Measurements from ENCODE around the gene HMGXB4.
"Not testable (repeated sequence)": the region's sequence is repeated elsewhere in the genome, so short reads cannot be mapped to it uniquely, and the experiment has no call there.

HMGXB4 gene, protein sequence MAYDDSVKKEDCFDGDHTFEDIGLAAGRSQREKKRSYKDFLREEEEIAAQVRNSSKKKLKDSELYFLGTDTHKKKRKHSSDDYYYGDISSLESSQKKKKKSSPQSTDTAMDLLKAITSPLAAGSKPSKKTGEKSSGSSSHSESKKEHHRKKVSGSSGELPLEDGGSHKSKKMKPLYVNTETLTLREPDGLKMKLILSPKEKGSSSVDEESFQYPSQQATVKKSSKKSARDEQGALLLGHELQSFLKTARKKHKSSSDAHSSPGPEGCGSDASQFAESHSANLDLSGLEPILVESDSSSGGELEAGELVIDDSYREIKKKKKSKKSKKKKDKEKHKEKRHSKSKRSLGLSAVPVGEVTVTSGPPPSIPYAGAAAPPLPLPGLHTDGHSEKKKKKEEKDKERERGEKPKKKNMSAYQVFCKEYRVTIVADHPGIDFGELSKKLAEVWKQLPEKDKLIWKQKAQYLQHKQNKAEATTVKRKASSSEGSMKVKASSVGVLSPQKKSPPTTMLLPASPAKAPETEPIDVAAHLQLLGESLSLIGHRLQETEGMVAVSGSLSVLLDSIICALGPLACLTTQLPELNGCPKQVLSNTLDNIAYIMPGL

DNA sequence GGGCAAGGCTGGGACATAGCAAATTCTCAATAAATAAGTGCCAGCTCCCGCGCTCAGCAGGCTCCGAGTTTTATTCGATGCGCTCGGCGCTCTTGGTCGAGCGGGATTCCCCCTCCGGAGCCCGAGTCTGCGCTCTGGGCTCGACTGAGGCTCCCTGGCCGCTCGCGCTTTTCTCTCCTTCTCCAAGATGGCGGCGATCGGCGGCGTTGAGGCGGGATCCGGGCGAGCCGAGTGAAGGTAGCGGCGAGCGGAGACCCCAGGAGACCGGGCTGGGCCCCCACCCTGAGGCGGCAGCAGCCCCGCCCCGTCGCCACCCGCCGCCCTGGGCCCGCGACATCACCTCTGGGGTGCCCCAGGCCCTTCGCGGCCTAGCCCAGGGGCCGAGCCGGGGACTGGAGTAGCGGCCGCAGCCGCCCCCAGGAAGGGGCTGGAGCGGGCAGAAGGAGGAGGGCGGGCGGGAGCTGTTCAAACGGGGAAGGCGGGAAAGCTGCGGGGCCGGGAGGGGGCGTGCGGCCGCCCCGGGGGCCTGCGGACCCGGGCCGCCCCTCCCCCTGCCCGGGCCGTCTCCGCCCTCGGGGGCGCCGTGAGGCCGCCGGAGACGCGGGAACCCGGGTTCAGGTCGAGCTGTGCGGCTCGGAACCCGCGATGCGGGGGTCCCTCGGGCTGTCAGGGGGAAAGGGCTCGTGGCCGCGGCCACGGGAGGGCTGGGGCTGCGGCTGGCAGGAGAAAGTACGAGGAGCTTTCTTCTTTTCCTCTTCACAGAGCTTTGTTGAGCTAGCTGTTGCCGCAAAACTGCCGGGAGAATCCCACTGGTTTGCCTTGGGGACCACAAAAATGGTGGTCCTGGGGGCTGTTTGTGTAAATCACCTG is at the start of gene HMGXB4:
TSS of gene HMGXB4 (plus strand) at position 173 of the 870 bp plus-strand sequence. CDS start 4,898 bp downstream, outside the sequence.
- DNase-seq (ENCODE audit: low read depth in 1 of 2, low spot score in 1 of 2): peak; percentile 74 to 79

DNA sequence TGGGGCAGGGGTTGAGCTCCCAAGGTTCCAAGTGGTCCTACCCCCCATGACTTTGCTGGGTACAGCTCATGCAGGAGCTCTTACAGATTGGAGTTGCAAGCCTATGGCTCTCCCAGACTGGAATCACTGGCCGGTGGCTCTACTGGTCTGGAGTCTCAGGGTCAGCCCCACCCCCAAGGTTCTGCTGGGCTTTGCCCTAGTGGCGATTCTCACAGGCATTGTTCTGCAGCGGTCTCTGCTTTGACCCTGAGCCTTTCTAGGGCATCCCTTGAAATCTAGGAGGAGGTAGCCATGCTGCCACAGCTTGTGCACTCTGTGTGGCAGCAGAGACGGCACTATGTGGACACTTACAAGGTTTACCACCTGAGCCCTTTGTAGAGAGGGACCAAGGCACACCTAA is 49.3 kb upstream of the HMGXB4 start:
- DNase-seq (ENCODE audit: low read depth in 1 of 2, low spot score in 1 of 2): no peak

DNA sequence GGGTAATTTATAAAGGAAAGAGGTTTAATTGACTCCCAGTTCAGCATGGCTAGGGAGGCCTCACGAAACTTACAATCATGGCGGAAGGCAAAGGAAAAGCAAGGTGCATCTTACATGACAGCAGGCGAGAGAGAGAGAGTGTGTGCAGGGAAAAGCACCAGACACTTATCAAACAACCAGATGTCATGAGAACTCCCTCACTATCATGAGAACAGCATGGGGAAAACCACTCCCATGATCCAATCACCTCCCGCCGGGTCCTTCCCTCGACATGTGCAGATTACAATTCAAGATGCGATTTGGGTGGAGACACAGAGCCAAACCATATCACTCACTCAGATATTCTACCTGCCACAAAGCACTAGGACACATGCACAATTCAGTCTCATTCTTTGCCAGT is 48.1 kb upstream of the HMGXB4 start:
- DNase-seq (ENCODE audit: low read depth in 1 of 2, low spot score in 1 of 2): no peak

DNA sequence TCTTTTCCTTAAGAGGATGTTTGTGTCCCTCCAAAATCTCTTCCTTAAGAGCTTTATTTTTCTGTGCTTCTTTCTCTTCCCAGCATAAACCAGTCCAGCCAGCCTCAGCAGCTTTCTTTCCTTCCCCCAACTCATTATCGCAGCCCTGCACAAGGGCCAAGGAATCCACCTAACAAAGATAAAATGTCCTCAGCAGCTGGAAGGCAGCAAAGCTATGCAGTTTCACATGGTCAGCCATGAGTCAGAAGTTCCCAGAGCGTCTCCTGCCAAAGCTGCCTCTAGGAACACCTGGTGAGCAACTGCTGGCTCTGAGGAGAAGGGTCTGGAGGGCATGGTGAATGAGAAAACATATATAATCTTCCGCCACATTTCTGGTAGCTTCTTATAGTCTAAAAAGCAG is 45.3 kb upstream of the HMGXB4 start:
- no peak for DNase-seq (ENCODE audit: low read depth in 1 of 2, low spot score in 1 of 2)

DNA sequence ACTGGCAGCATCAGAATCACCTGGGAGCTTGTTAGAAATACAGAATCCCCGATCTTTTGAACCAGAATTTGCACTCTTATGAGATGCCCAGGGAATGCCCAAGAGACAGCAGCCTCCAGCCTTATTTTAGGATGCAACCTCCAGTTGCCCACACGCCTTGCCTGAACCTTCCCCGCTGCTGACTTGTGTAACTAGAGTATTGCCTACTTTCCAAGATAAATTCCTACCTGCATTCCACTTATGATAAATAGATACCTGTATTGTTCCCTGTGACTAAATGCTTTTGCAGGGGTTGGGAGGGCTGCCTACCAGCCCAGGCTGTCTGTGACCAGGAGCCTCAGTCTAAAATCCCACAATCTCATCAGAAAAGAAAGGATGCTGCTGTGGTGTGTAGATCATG is 44.3 kb upstream of the HMGXB4 start:
- no peak for DNase-seq (ENCODE audit: low read depth in 1 of 2, low spot score in 1 of 2)

DNA sequence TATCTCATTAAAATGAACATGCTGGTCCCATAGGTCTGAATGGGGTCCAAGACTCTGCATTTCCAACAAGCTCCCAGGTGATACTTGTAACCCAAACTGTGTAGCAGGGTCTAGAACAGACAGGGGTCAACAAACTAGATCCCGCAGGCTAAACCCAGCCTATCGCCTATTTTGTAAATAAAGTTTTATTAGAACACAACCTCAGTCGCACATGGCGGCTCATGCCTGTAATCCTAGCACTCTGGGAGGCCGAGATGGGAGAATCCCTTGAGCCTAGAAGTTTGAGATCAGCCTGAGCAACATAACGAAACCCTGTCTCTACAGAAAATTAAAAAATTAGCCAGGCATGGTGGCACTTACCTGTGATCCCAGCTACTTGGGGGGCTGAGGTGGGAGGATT is 42.3 kb upstream of the HMGXB4 start:
- DNase-seq (ENCODE audit: low read depth in 1 of 2, low spot score in 1 of 2): no peak

DNA sequence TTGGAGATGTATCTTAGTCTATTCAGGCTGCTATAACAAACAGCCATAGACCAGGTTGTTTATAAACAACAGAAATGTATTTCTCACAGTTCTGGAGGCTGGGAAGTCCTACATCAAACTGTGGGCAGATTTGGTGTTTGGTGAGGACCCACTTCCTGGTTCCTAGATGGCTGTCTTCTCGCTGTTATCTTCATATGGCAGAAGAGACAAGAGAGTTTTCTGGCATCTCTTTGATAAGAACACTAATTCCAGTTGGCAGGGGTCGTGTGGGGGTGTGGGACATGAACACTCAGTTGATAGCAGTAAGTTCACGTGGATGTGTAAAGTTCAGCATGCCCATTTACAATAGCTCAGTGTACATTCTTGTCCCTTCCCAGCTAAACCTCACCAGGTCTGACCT is 41.3 kb upstream of the HMGXB4 start:
- DNase-seq (ENCODE audit: low read depth in 1 of 2, low spot score in 1 of 2): no peak

DNA sequence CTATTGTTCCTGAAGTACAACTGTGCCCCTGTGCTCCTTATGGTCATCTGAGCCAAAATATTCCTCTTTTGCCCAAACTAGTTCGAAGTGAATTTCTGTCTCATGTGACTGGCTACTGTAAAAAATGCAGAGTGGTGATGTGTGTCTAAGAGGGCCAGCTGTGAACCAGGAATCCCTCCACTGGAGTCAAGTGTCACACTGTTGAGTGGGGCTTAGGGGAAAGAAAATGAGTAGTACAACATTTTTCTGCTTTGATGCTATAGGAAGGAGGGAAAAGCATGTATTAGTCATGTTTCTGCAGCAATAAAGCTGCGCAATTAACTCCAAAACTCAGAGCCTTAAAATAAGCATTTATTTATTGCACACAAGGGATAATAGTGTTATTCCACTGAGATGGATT is 39.8 kb upstream of the HMGXB4 start:
- DNase-seq (ENCODE audit: low read depth in 1 of 2, low spot score in 1 of 2): no peak

DNA sequence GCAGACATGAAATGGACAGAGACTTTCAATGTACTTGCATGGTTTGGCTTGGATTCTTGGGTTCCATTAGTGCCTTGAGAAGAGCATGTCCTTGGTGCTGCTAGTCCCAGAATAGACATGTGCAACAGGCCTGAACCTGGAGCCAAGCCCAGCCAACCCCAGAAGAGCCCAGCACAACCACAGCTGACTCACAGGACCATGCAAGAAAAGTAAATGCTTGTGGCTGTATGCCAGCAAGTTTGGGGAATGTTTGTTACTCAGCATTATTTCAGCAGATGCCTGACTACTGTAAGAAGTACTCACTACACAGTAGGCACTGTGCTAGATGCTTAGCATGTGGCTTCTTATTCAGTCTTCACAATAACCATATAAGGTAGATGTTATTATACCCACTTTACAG is 39.2 kb upstream of the HMGXB4 start:
- no peak for DNase-seq (ENCODE audit: low read depth in 1 of 2, low spot score in 1 of 2)

DNA sequence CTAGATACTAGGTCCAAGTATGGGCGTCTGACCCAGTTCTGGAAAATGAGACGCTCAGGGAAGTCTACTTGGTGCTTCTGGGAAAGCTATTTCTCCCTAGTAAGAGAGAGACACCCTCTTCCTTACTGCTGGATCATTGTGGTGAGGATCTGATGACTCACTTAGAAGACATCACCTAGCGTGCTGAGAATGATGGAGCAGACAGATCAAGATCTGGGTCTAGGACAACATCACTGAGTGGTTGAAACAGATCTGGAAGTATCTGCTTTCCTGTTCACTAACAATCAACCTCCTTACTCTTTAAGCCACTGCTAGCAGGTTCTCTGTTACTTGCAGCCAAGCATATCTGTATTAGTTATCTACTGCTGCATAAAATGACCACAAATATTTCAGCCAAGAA is 38.3 kb upstream of the HMGXB4 start:
- no peak for DNase-seq (ENCODE audit: low read depth in 1 of 2, low spot score in 1 of 2)

DNA sequence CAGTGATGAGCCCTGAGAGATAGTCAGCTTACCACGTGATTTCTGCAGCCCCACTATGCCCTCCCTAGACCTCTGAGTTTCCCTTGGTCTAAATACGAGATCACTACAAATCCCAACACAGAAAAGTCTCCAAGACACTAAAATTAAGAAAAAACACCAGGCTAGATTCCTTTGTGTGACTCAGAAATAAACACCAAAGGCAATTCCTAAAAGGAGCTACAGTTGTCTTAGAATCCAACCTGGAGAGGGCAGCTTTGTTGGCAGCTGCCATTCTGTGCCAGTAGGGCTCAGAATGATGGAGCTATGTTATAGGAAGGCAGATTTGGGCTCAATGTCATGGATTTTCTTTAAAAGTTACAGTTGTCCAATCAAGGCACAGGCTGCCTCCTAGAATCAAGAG is 37.1 kb upstream of the HMGXB4 start:
- DNase-seq (ENCODE audit: low read depth in 1 of 2, low spot score in 1 of 2): no peak

DNA sequence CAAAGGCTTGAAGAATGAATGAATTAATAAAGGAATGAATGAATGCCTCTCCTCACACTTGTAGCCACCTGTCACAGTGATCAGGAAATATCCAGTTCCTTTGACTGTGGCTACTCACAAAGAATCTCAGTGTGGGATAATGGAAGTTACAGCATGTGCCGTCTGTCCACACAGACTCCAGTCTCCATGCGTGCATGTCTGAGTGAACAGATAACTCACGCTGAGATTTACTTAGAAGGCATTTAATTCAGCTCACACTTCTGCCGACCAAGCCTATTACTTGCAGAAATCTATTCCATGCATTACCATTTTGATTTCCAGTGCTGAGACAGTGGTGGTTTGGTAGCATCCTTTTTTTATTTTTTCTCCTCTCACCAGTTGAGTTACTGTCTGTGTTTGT is 32.3 kb upstream of the HMGXB4 start:
- no peak for DNase-seq (ENCODE audit: low read depth in 1 of 2, low spot score in 1 of 2)

DNA sequence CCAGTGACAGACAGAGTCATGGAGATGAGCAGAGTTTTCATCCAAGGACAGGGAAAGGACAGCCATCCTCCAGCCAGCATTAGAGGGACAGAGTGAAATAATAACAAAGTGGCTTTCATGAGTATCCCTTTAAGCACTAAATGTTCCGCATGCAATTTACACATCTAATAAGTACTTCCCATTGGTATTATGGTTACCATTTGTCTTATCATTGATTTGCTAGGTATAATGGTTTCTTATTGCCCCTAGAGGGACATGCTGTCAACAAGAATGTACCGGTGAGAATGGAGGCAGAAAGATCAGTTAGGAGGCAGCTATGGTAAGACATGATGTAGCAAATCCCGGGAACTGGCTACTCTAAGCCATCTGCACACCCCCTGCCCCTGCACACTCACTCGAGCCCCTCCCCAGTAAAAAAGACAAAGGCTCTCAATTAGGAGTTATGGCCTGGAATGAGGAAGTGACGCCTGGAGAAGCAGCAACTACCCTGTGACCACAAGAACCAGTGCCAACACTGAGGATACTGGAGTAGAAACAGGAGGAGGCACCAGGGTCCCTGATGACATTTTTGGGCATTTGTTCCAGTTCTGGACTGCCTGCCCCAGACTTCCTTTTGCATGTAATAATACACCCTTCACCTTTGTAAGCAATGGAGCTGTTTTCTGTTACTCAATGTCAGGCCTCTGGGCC is 30.2 kb upstream of the HMGXB4 start:
- DNase-seq (ENCODE audit: low read depth in 1 of 2, low spot score in 1 of 2): no peak

DNA sequence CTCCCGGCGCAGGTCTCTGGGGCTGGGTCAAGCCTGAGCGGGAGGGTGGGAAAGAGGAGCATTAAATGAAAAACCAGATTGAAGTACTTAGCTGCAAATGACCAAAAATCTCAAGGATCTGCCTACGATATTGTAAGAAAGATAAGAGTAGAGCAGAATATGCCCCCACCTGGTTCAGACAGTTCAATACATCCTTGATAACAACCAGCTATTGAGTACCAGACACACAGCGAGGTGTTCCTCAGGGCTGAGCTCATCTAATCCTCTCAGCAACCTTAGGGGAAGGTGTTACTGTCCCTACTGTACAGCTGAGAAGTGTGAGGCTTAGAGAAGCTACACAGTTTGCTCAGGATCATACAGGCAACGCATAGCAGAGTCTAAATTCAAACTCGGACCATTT is 27.4 kb upstream of the HMGXB4 start:
- DNase-seq (ENCODE audit: low read depth in 1 of 2, low spot score in 1 of 2): no peak

DNA sequence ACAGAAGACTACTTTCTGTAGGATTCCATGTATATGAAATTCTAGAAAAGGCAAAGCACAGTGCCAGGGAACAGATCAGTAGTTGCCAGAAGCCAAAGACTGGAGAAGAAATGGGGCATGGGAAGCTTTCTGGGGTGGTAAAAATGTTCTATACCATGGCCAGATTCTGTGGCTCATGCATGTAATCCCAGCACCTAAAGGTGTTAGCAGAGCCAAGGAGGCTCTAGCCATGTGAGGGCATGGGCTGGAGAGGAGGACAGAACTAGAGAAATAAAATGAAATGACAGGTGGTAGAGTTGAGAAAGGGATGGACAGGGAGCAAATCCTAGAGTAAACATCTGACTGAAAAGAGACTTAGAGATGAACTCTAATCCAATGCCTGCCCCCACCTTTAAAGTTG is 26.9 kb upstream of the HMGXB4 start:
- no peak for DNase-seq (ENCODE audit: low read depth in 1 of 2, low spot score in 1 of 2)

DNA sequence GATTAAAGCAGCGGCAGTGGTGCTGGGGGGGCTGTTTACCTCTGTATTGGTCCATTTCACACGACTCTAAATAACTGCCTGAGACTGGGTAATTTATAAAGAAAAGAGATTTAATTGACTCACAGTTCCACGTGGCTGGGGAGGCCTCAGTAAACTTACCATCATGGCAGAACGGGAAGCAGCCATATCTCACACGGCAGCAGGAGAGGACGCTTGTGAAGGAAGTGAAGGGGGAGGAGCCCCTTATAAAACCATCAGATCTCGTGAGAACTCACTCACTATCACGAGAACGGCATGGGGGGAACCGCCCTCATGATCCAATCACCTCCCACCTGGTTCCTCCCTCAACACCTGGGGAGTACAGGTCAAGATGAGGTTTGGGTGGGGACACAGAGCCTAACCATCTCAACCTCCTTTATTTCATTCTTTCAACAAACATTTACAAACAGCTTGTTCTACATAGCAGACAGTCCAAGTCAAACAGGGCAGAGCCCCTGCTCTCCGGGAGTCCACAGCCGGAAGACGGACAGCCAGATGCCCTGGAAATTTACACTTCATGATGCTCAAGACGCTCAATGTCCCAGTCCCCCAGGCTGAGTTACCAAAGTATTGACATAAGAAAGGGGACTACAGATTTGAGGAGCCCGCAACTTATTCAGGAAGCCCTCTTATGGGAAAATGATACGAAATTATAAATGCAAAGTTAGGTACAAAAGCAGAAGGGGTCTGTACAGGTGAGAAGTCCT is 26.3 kb upstream of the HMGXB4 start:
- DNase-seq (ENCODE audit: low read depth in 1 of 2, low spot score in 1 of 2): no peak

DNA sequence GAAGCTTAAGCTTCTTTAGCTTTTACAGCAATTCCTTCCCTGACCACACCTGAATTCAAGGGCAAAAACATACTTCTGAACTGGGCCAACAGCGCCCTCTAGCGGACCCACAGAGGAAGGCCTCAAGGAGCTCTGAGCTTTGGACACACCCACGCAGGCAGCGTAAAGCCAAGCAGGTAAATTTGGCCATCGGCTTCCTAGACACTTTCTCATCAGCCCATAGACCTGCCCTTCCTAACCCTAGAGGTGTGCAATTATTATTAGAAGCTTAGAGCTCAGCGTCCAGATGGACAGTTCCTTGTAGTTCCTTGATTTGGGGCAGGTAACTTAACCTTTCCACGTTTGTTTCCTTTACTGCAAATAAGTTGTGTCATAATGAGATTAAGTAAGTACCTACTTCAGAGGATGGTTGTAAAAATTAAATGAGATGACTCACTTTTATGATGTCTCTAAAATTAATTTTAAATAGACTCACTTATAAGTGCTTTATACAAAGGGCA is 25.7 kb upstream of the HMGXB4 start:
- peak; percentile 34 to 56 for DNase-seq (ENCODE audit: low read depth in 1 of 2, low spot score in 1 of 2)

DNA sequence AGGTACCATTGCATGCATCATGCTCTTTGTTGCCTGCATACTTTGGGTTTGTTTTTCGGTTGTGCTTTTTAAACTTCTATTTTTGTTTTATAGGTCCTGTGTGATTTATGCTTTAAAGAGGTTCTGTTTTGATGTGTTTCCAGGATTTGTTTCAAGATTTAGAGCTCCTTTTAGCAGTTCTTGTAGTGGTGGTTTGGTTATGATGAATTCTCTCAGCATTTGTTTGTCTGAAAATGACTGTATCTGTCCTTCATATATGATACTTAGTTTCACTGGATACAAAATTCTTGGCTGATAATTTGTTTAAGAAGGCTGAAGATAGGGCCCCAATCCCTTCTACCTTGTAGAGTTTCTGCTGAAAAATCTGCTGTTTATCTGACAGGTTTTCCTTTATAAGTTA is 18.5 kb upstream of the HMGXB4 start:
- not testable (repeated sequence) for DNase-seq (ENCODE audit: low read depth in 1 of 2, low spot score in 1 of 2)

DNA sequence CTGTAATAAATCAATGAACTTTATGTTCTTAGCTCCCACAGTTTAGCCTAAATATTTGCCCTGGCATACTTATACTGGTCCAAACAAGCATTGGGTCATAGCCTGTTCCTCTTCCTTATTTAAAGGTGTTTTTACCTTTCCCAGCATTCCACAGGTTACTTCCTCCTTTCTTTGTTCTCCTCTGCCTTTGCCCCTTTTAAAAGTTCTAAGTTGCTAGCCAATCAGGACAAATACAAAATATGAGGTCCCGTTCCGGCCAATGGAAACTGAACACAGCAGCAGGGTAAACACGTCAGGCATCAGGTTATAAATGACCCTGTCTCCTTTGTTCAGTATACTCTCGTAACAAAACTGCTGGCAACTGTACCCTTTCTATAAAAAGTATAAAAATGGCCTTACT is 12.8 kb upstream of the HMGXB4 start:
- not testable (repeated sequence) for DNase-seq (ENCODE audit: low read depth in 1 of 2, low spot score in 1 of 2)

DNA sequence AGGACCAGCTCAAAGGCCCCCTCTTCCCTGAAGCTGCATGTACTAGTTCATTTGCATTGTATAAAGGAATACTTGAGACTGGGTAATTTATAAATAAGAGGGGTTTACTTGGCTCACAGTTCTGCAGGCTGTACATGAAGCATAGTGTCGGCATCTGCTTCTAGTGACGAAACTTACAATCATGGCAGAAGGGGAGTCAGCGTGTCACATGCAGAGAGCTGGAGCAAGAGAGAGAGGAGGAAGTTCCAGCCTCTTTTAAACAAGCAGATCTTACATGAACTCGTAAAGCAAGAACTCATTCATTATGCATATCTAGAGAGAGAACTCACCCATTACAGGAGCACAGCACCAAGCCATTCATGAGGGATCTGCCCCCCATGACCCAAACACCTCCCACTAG is 7.1 kb upstream of the HMGXB4 start:
- no peak for DNase-seq (ENCODE audit: low read depth in 1 of 2, low spot score in 1 of 2)

Measured in stimulated activated CD4-positive, alpha-beta T cell treated with anti-CD3 and anti-CD28 coated beads, Interleukin-15, amount 100 ng/mL, for 1 hour (primary cell).